Fibroblast of skin of left quadriceps (primary cell): ENCODE data around the gene ZNF700.
"Not testable (repeated sequence)": the region's sequence is repeated elsewhere in the genome, so short reads cannot be mapped to it uniquely, and the experiment has no call there.

ENCODE experiments used
- DNase-seq, 2 experiments: peaks; one replicate each; pipeline ENCODE4 v3.0.0-alpha.2; 2013; ENCODE audit warnings: low read depth in 2 of 2

Gene ZNF700

GRCh38 chr19:11987405-11988281 lies 62.7 kb downstream of the ZNF700 start:
- DNase-seq = peak; percentile 79 to 83

- no peak for DNase-seq
Measured at GRCh38 chr19:11989112-11989456, 64.2 kb downstream of the ZNF700 start.

- not testable (repeated sequence) for DNase-seq
Measured at GRCh38 chr19:11991921-11992320, 67.0 kb downstream of the ZNF700 start.

- DNase-seq = no peak
Measured at GRCh38 chr19:11995174-11995573, 70.3 kb downstream of the ZNF700 start.
